Astrocyte of the spinal cord (primary cell): Measurements from ENCODE around the gene DMBT1.
"Not testable (repeated sequence)": the region's sequence is repeated elsewhere in the genome, so short reads cannot be mapped to it uniquely, and the experiment has no call there.

Source experiments
- DNase-seq: peaks from one replicate; pipeline ENCODE4 v3.0.0; 2011; ENCODE audit warnings: low read depth, low spot score
- H3K4me3 ChIP-seq: 2 replicates; pipeline ENCODE4 v1.5.1; 2011; ENCODE audit warnings: low read depth, mild to moderate bottlenecking, low read length, moderate library complexity
- CTCF ChIP-seq: IDR thresholded peaks from 2 replicates; pipeline ENCODE4 v1.5.1; 2012; ENCODE audit warnings: low read depth, mild to moderate bottlenecking, low read length, inconsistent platforms
- in situ Hi-C: cut with HindIII; loops from 2 replicates; pipeline ENCODE4 v1.10.0; 2017; ENCODE audit warnings: low sequenced_read_pairs

Gene DMBT1

GRCh38 chr10:122567056-122567660 lies 6.6 kb downstream of the DMBT1 start:
- in situ Hi-C loops, result no loop called here
- no peak overlapping the region for H3K4me3 ChIP-seq
- TF ChIP-seq CTCF, result peak; percentile 72
- no peak for DNase-seq

GRCh38 chr10:122568551-122568950 lies 8.0 kb downstream of the DMBT1 start:
- H3K4me3 ChIP-seq, result no peak overlapping the region
- TF ChIP-seq CTCF, result no peak
- in situ Hi-C loops, result no loop called here
- DNase-seq, result no peak

GRCh38 chr10:122570920-122571319 lies 10.4 kb downstream of the DMBT1 start:
- TF ChIP-seq CTCF, result no peak
- DNase-seq, result no peak
- no peak overlapping the region for H3K4me3 ChIP-seq
- in situ Hi-C loops, result no loop called here

GRCh38 chr10:122571892-122572291 lies 11.3 kb downstream of the DMBT1 start:
- DNase-seq, result no peak
- in situ Hi-C loops, result no loop called here
- TF ChIP-seq CTCF, result no peak
- no peak overlapping the region for H3K4me3 ChIP-seq

- in situ Hi-C loops, result no loop called here
- no peak overlapping the region for H3K4me3 ChIP-seq
- no peak for TF ChIP-seq CTCF
- no peak for DNase-seq
Measured at GRCh38 chr10:122575776-122576175, 15.2 kb downstream of the DMBT1 start.

GRCh38 chr10:122576291-122576690 lies 15.7 kb downstream of the DMBT1 start:
- H3K4me3 ChIP-seq, result no peak overlapping the region
- no peak for TF ChIP-seq CTCF
- DNase-seq, result no peak
- in situ Hi-C loops, result no loop called here

- no peak for TF ChIP-seq CTCF
- in situ Hi-C loops, result no loop called here
- DNase-seq, result no peak
- no peak overlapping the region for H3K4me3 ChIP-seq
Measured at GRCh38 chr10:122577311-122577885, 16.8 kb downstream of the DMBT1 start.

GRCh38 chr10:122586070-122586469 lies 25.5 kb downstream of the DMBT1 start:
- DNase-seq, in situ Hi-C loops: not testable (repeated sequence)

More at GRCh38 chr10:122586070-122586469, 25.5 kb downstream of the DMBT1 start:
- not testable (repeated sequence) for H3K4me3 ChIP-seq
